ENCODE data around the gene SLC38A6.

SLC38A6 gene

DNA sequence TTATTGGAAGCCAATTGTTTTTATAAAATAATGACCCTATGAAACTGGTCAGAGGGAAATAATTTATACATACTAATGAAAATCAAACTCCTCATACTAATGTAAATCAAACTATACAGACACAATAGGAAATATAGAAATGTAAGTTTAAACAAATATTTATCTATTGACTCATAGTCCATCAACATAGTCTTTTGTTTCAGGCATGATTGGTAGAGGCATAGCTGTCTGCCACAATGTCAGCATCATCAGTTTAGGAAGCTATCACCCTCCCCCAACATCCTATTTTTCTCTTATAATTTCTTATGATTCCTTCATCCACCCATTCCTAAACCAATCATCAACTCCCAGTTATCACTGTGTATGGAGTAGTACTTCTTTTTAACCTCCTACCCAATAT, 117.7 kb downstream of the SLC38A6 start:
- Mint-ChIP-seq H3K9me3 (ENCODE audit: low read depth) (peaks cover 5% of the 10 kb centered on the region), H3K4me3 (no peak overlapping the region), H3K27me3 (no peaks in the 10 kb centered on the region), H3K27ac (no peak overlapping the region), H3K4me1 (ENCODE audit: low read depth) (no peaks in the 10 kb centered on the region), H3K36me3 (peaks cover 23% of the 10 kb centered on the region)

DNA sequence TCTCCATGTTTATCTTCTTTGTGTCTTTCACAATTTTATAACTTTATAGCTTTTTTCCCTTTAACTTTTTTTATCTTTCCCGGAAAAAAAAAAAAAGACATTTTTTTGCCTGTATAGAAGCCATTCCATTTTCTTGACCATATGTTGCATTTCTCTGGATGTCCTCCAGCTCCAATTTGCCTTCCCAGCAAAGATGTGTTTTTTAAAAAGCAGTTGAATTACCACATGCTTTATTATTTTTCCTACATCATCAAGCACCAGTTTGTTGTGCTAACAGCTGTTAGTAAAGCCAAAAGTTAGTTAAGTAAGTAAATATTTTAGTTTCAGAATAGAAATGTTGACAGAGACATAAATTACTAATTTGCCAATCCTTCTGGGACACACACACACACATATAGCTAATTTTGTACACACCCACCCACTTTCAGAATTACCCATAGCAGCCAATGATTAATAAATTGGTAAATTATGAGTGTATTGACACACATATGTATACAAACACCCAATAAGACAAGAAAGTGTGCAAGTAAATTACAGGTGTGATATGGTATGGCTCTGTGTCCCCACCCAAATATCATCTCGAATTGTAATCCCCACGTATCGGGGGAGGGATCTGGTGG, 118.3 kb downstream of the SLC38A6 start:
- Mint-ChIP-seq H3K27me3 (no peaks in the 10 kb centered on the region), H3K4me1 (ENCODE audit: low read depth) (no peaks in the 10 kb centered on the region), H3K4me3 (no peak overlapping the region), H3K36me3 (peaks cover 21% of the 10 kb centered on the region), H3K27ac (no peak overlapping the region), H3K9me3 (ENCODE audit: low read depth) (peaks cover 8% of the 10 kb centered on the region)

DNA sequence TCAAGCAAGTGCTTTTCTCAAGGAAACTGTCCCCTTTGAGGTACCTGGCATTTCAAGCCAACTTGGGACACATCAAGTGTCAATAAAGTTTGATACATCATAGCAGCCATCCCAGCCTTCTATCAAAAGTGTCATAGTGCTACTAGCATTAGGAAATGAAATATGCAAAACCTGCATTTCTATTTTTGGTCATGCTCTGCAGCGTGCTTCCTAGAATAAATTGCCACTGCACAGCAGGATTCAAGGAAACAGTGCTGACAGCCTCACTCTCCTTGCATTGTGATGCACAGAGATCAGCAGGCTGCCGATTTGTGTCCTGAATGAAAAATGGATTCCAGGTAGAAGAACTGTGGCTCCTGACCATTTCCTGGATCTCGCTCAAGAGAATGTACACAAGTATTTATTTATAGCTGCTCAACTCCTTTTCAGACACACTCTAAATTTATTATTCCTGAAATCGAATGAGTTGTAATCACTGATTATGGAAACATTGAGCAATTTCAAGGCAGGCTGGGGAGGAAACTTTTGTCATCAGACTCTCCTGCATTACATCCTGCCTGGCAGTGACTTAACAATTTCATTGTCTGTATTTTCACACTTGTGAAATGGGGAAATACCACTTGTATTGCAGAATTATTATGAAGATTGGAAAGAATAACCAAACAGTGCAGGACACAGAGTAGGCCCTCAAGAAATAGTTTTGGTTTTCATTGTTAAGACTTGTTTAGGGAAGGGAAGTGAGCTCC, 120.9 kb downstream of the SLC38A6 start:
- Mint-ChIP-seq H3K36me3 (peaks cover 14% of the 10 kb centered on the region), H3K4me3 (no peak overlapping the region), H3K27ac (no peak overlapping the region), H3K4me1 (ENCODE audit: low read depth) (no peaks in the 10 kb centered on the region), H3K9me3 (ENCODE audit: low read depth) (peaks cover 11% of the 10 kb centered on the region), H3K27me3 (no peaks in the 10 kb centered on the region)

Measured in activated naive CD8-positive, alpha-beta T cell (primary cell).